ENCODE measurements around the gene LRRC8C.

DNA sequence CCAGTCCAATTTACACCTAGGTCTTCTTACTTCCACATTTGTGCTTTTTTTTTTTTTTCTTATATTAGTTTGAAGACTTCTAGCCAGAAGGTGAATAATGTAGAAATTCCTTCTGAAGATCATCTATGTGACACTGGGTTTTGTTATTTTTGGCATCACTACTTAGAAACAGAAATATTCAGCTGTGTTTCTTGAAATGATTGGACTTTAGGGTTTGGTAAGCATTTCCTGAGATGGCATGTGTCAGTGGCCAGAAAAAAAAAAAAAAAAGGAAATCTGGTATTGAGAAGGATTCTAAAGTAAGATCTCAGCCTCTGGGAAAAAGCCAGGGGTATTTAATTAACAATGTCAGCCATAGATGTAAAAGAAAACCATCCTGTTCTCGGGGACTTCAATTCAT, 43.4 kb upstream of the LRRC8C start:
- TF ChIP-seq, protein P1, sequence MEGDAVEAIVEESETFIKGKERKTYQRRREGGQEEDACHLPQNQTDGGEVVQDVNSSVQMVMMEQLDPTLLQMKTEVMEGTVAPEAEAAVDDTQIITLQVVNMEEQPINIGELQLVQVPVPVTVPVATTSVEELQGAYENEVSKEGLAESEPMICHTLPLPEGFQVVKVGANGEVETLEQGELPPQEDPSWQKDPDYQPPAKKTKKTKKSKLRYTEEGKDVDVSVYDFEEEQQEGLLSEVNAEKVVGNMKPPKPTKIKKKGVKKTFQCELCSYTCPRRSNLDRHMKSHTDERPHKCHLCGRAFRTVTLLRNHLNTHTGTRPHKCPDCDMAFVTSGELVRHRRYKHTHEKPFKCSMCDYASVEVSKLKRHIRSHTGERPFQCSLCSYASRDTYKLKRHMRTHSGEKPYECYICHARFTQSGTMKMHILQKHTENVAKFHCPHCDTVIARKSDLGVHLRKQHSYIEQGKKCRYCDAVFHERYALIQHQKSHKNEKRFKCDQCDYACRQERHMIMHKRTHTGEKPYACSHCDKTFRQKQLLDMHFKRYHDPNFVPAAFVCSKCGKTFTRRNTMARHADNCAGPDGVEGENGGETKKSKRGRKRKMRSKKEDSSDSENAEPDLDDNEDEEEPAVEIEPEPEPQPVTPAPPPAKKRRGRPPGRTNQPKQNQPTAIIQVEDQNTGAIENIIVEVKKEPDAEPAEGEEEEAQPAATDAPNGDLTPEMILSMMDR (IDR thresholded peaks at IDR 0.05; ENCODE audit: low read depth, low read length, poor library complexity, severe bottlenecking), result no peak
- TF ChIP-seq EZH2phosphoT487 (IDR thresholded peaks at IDR 0.05; ENCODE audit: borderline replicate concordance, low read length), result no peak

Data from DOHH2 (cell line).